SK-N-SH (cell line): ENCODE measurements around the gene PLAC9. TPM values are rescaled to one million over a fixed set of nuclear protein-coding genes. Genes with fewer than 3 reads are reported as not detected.

Experiments
- CTCF ChIA-PET: fragments of 300-600, 350-600 bp; formaldehyde crosslinking; extraction: SDS; loops from one replicate; lab custom pipeline; 2021; lab: Yijun Ruan, JAX
- POLR2A ChIA-PET: fragments of 350-600 bp; sonication (Branson Sonifier 250); formaldehyde crosslinking; extraction: SDS; loops from one replicate; lab custom pipeline; 2020; ENCODE audit warnings: antibody characterized with exemption, inconsistent platforms; lab: Yijun Ruan, JAX
- DNase-seq: peaks from one replicate; pipeline ENCODE4 v3.0.0; 2012
- H2AFZ ChIP-seq: fragments of 200-600 bp; sonication (generic); 2 replicates; pipeline ENCODE4 v1.8.1; 2016; ENCODE audit warnings: antibody characterized with exemption, mild to moderate bottlenecking, low read depth
- H3F3A ChIP-seq: fragments of 200-600 bp; sonication (generic); replicated peaks from 2 replicates; pipeline ENCODE3; 2016; ENCODE audit warnings: antibody characterized with exemption, mild to moderate bottlenecking; ENCODE audit not compliant: insufficient read depth
- H3K27ac ChIP-seq, 2 experiments: fragments of 200-500 bp in 1 of 2; fragments of 200-600 bp in 1 of 2; sonication (Bioruptor generic) in 1 of 2; sonication (generic), shearing (Covaris generic) in 1 of 2; 2 replicates each; pipeline versions ENCODE4 v1.5.1 to v1.6.1; 2014 to 2016; ENCODE audit warnings: low read depth in 2 of 2, inconsistent platforms in 1 of 2, low read length in 1 of 2, mild to moderate bottlenecking in 1 of 2, mixed read lengths in 1 of 2
- H3K27me3 ChIP-seq: fragments of 200-600 bp; sonication (generic), shearing (Covaris generic); 2 replicates; pipeline ENCODE4 v1.6.1; 2016; ENCODE audit warnings: mixed run types; ENCODE audit not compliant: insufficient read depth
- H3K36me3 ChIP-seq, 2 experiments: fragments of 200-500 bp in 1 of 2; fragments of 200-600 bp in 1 of 2; sonication (Bioruptor generic) in 1 of 2; sonication (generic) in 1 of 2; replicated peaks in 1 of 2; 2 replicates each; pipeline versions ENCODE3 to v1.5.1; 2014 to 2016; ENCODE audit warnings: low read length in 1 of 2, mild to moderate bottlenecking in 1 of 2; ENCODE audit not compliant: insufficient read depth in 2 of 2, control insufficient read depth in 1 of 2
- H3K4me1 ChIP-seq, 2 experiments: fragments of 200-500 bp in 1 of 2; fragments of 200-600 bp in 1 of 2; sonication (Bioruptor generic) in 1 of 2; sonication (generic), shearing (Covaris generic) in 1 of 2; 2 replicates each; pipeline versions ENCODE4 v1.5.1 to v1.6.1; 2014 to 2016; ENCODE audit warnings: low read depth in 1 of 2, low read length in 1 of 2, mixed run types in 1 of 2; ENCODE audit not compliant: insufficient read depth in 2 of 2, control insufficient read depth in 1 of 2
- H3K4me2 ChIP-seq: fragments of 200-600 bp; sonication (generic), shearing (Covaris generic); 2 replicates; pipeline ENCODE4 v1.6.1; 2017; ENCODE audit warnings: mixed run types
- H3K4me3 ChIP-seq, 2 experiments: fragments of 200-500 bp in 1 of 2; fragments of 200-600 bp in 1 of 2; sonication (Bioruptor generic) in 1 of 2; sonication (generic), shearing (Covaris generic) in 1 of 2; 2 replicates each; pipeline versions ENCODE4 v1.5.1 to v1.8.1; 2014 to 2016; ENCODE audit warnings: low read depth in 2 of 2, inconsistent platforms in 1 of 2, low read length in 1 of 2, mild to moderate bottlenecking in 1 of 2, mixed read lengths in 1 of 2, moderate library complexity in 1 of 2
- H3K79me2 ChIP-seq: fragments of 200-600 bp; sonication (generic); 2 replicates; pipeline ENCODE4 v1.8.1; 2017; ENCODE audit warnings: mild to moderate bottlenecking; ENCODE audit not compliant: insufficient read depth
- H3K9ac ChIP-seq: fragments of 200-600 bp; sonication (generic); 2 replicates; pipeline ENCODE4 v1.6.1; 2017; ENCODE audit warnings: mixed run types
- H3K9me2 ChIP-seq: fragments of 200-600 bp; sonication (generic); 2 replicates; pipeline ENCODE4 v1.6.1; 2017; ENCODE audit warnings: mixed run types
- H3K9me3 ChIP-seq: fragments of 200-600 bp; sonication (generic); 2 replicates; pipeline ENCODE4 v1.6.1; 2017; ENCODE audit warnings: mixed run types, mild to moderate bottlenecking, moderate library complexity
- H4K20me1 ChIP-seq: fragments of 200-600 bp; sonication (generic); 2 replicates; pipeline ENCODE4 v1.6.1; 2017; ENCODE audit warnings: mild to moderate bottlenecking, mixed run types; ENCODE audit not compliant: insufficient read depth
- CHD2 ChIP-seq: fragments of 150-350 bp; IDR thresholded peaks from 2 replicates; pipeline ENCODE4 v1.6.1; 2018; ENCODE audit warnings: low read length; ENCODE audit not compliant: partially characterized antibody
- FOXJ3 ChIP-seq: sonication (generic); formaldehyde crosslinking; IDR thresholded peaks from 2 replicates; pipeline ENCODE4 v1.5.1; 2020; ENCODE audit warnings: mild to moderate bottlenecking, missing genetic modification reagents
- MEF2A ChIP-seq: IDR thresholded peaks from 2 replicates; pipeline ENCODE4 v1.4.0; 2012; ENCODE audit warnings: low read depth, borderline replicate concordance
- MXI1 ChIP-seq: IDR thresholded peaks from 2 replicates; pipeline ENCODE4 v1.6.1; 2012; ENCODE audit warnings: mild to moderate bottlenecking, low read depth, low read length, improper control_type of control experiment
- POLR2AphosphoS5 ChIP-seq: IDR thresholded peaks from 2 replicates; pipeline ENCODE4 v1.6.1; 2012; ENCODE audit warnings: low read depth, low read length
- RCOR1 ChIP-seq: fragments of 150-350 bp; IDR thresholded peaks from 2 replicates; pipeline ENCODE4 v1.6.1; 2017; ENCODE audit warnings: antibody characterized with exemption, low read length
- RXRA ChIP-seq: IDR thresholded peaks from 2 replicates; pipeline ENCODE4 v1.4.0; 2012; ENCODE audit warnings: low read depth, mild to moderate bottlenecking, borderline replicate concordance
- SMC3 ChIP-seq: IDR thresholded peaks from 2 replicates; pipeline ENCODE4 v1.6.1; 2012; ENCODE audit warnings: low read depth, low read length, improper control_type of control experiment
- TAF1 ChIP-seq: IDR thresholded peaks from 2 replicates; pipeline ENCODE4 v1.6.1; 2012; ENCODE audit warnings: low read depth, mild to moderate bottlenecking, low read length, moderate library complexity, borderline replicate concordance
- TEAD4 ChIP-seq: IDR thresholded peaks from 2 replicates; pipeline ENCODE4 v1.4.0; 2012; ENCODE audit warnings: mild to moderate bottlenecking, borderline replicate concordance; ENCODE audit not compliant: insufficient read depth
- YY1 ChIP-seq: IDR thresholded peaks from 2 replicates; pipeline ENCODE4 v1.4.0; 2012; ENCODE audit warnings: low read depth, mild to moderate bottlenecking
- WGBS: methylation state at CpG from one replicate; pipeline ENCODE4 v1.1.6; 2017; ENCODE audit warnings: low lambda C conversion rate; 5-methylcytosine and 5-hydroxymethylcytosine counted together
- polyA plus RNA-seq, 3 experiments: library from polyadenylated mRNA; depleted of rRNA; stranded (reverse); fragments of >200 nt; gene quantifications; 2 replicates each; pipeline ENCODE4 v1.2.3, GENCODE V29; 2012
- TF ChIP-seq, protein P1 (sequence below): IDR thresholded peaks from 2 replicates; pipeline ENCODE4 v1.4.0; 2012; ENCODE audit warnings: low read depth, borderline replicate concordance
- TF ChIP-seq, protein P2 (sequence below): IDR thresholded peaks from 2 replicates; pipeline ENCODE4; 2012
- TF ChIP-seq, protein P3 (sequence below): fragments of 200-600 bp; sonication (generic); IDR thresholded peaks from 2 replicates; pipeline ENCODE4 v1.6.1; 2017; ENCODE audit warnings: antibody characterized with exemption, mild to moderate bottlenecking, moderate library complexity

The PLAC9 gene
- polyA plus RNA-seq, 1 of the 3 experiments (the other 2 are of a cell fraction), result 0.21 TPM

DNA sequence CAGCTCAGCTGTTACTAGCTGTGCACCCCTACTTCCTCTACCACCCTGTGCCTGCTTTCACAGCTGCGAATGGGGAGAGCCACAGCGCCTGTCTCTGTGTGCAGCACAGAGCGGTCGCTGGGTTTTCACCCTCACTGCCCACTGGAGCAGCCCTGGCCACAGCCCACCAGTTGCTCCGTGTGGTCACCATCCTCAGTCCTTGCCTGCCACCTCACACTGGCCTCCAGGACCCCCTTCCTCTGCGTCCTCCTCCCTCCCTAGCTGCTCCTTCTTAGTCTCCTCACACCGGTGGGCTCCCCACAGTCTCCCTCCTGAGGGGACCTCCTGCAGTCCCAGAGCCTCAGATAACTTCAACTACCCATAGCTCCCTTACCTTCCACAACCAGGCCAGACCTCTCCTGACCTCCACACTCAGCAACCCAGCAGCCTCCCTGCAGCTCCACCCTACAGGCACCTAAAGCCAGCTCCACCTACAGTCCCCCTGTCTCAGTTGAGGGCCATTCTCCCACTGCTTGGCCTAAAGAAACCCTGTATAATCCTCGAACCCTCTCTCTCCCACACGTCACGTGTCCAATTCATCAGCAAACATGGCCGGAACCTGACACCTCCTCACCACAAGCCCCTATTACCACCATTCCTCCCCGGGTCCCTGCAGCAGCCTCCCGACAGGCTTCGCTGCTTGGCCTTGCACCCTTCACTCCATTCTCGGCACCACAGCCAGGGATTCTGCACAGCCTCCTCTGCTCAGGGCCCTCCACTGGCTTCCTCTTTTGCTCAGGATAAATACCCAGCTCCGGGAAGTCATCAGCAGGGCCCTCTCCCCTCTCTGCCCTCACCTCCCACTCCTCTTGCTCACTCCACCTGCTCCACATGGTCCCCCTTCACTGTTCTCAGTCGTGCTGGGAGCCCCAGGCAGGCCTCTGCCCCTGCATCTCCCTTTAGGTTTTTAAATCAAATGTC lies 28.1 kb downstream of the PLAC9 start (continued):
- TF ChIP-seq, protein P1, sequence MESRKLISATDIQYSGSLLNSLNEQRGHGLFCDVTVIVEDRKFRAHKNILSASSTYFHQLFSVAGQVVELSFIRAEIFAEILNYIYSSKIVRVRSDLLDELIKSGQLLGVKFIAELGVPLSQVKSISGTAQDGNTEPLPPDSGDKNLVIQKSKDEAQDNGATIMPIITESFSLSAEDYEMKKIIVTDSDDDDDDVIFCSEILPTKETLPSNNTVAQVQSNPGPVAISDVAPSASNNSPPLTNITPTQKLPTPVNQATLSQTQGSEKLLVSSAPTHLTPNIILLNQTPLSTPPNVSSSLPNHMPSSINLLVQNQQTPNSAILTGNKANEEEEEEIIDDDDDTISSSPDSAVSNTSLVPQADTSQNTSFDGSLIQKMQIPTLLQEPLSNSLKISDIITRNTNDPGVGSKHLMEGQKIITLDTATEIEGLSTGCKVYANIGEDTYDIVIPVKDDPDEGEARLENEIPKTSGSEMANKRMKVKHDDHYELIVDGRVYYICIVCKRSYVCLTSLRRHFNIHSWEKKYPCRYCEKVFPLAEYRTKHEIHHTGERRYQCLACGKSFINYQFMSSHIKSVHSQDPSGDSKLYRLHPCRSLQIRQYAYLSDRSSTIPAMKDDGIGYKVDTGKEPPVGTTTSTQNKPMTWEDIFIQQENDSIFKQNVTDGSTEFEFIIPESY, result no peak
- TF ChIP-seq, protein P2, sequence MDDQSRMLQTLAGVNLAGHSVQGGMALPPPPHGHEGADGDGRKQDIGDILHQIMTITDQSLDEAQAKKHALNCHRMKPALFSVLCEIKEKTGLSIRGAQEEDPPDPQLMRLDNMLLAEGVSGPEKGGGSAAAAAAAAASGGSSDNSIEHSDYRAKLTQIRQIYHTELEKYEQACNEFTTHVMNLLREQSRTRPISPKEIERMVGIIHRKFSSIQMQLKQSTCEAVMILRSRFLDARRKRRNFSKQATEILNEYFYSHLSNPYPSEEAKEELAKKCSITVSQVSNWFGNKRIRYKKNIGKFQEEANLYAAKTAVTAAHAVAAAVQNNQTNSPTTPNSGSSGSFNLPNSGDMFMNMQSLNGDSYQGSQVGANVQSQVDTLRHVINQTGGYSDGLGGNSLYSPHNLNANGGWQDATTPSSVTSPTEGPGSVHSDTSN, result no peak
- TF ChIP-seq POLR2AphosphoS5, result no peak
- no peak for TF ChIP-seq CHD2
- no peak for TF ChIP-seq YY1
- no peak for TF ChIP-seq SMC3
- no peak for TF ChIP-seq RCOR1
- TF ChIP-seq TAF1, result no peak
- no peak for TF ChIP-seq MXI1
- TF ChIP-seq TEAD4, result no peak
- TF ChIP-seq FOXJ3, result no peak
- TF ChIP-seq RXRA, result no peak
- TF ChIP-seq, all 33 proteins: peak for 0

GRCh38 chr10:80161321-80162083 lies 29.0 kb downstream of the PLAC9 start:
- POLR2A ChIA-PET, result no interaction called here
- Histone ChIP-seq H3K27me3 (no peaks in the 10 kb centered on the region), H4K20me1 (no peaks in the 10 kb centered on the region; the same call in 1 of the 2 replicates), H3K9me3 (no peaks in the 10 kb centered on the region), H3K9me2 (no peaks in the 10 kb centered on the region), H3F3A (peaks cover 10% of the 10 kb centered on the region), H3K79me2 (no peaks in the 10 kb centered on the region; the same call in 1 of the 2 replicates), H3K27ac (no peak overlapping the region), H3K9ac (no peak overlapping the region), H3K4me3 (no peak overlapping the region), H3K36me3 (peaks cover 7 to 28% of the 10 kb centered on the region in 2 experiments), H3K4me2 (no peak overlapping the region), H3K4me1 (peaks cover 19 to 48% of the 10 kb centered on the region in 2 experiments; a peak in 3 of 4 replicates), H2AFZ (no peak overlapping the region)
- no peak for TF ChIP-seq MEF2A
- TF ChIP-seq, protein P3, sequence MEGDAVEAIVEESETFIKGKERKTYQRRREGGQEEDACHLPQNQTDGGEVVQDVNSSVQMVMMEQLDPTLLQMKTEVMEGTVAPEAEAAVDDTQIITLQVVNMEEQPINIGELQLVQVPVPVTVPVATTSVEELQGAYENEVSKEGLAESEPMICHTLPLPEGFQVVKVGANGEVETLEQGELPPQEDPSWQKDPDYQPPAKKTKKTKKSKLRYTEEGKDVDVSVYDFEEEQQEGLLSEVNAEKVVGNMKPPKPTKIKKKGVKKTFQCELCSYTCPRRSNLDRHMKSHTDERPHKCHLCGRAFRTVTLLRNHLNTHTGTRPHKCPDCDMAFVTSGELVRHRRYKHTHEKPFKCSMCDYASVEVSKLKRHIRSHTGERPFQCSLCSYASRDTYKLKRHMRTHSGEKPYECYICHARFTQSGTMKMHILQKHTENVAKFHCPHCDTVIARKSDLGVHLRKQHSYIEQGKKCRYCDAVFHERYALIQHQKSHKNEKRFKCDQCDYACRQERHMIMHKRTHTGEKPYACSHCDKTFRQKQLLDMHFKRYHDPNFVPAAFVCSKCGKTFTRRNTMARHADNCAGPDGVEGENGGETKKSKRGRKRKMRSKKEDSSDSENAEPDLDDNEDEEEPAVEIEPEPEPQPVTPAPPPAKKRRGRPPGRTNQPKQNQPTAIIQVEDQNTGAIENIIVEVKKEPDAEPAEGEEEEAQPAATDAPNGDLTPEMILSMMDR, result peak; percentile 38
- 96% methylated on average over 21 of the region's 21 CpGs for WGBS
- peak; percentile 50 for DNase-seq
- CTCF ChIA-PET, result interaction anchor here (0.6 to 2.7 kb wide), 6 partner anchors 8 to 99 kb away, joined by 3 to 17 read pairs (median 4); no protein-coding TSS in a partner anchor
